HepG2 (cell line): ENCODE measurements around the gene PFN1. TPM values are rescaled to one million over a fixed set of nuclear protein-coding genes. Genes with fewer than 3 reads are reported as not detected.
A peak's percentile ranks its signal among the peaks of the same experiment; 100 is the strongest.

ENCODE experiments used
- ATF1 ChIP-seq: IDR thresholded peaks from 2 replicates; pipeline ENCODE4 v1.6.1; 2016; ENCODE audit warnings: mild to moderate bottlenecking, control low read depth
- ATF6 ChIP-seq: sonication (generic); formaldehyde crosslinking; conservative IDR thresholded peaks from 2 replicates; pipeline ENCODE4 v1.4.0; 2020; ENCODE audit warnings: missing genetic modification reagents
- ATF7-NPFF ChIP-seq: sonication (generic); formaldehyde crosslinking; IDR thresholded peaks from 2 replicates; pipeline ENCODE4 v1.8.1; 2023; ENCODE audit warnings: mild to moderate bottlenecking, low read depth, missing genetic modification reagents, moderate library complexity
- GFI1 ChIP-seq: sonication (generic); formaldehyde crosslinking; IDR thresholded peaks from 2 replicates; pipeline ENCODE4 v1.5.0; 2020; ENCODE audit warnings: missing genetic modification reagents, mild to moderate bottlenecking, borderline replicate concordance
- HCFC1 ChIP-seq: fragments of 150-350 bp; IDR thresholded peaks from 2 replicates; pipeline ENCODE4 v1.6.1; 2014; ENCODE audit warnings: low read depth, low read length
- HOXD1 ChIP-seq: sonication (generic); formaldehyde crosslinking; IDR thresholded peaks from 2 replicates; pipeline ENCODE4 v1.5.0; 2020; ENCODE audit warnings: missing genetic modification reagents
- JARID2 ChIP-seq: sonication (generic); formaldehyde crosslinking; IDR thresholded peaks from 2 replicates; pipeline ENCODE4 v1.8.1; 2023; ENCODE audit warnings: missing genetic modification reagents, inconsistent platforms; ENCODE audit not compliant: insufficient replicate concordance
- MATR3 ChIP-seq: sonication (generic); formaldehyde crosslinking; IDR thresholded peaks from 2 replicates; pipeline ENCODE4 v1.4.0; 2020; ENCODE audit warnings: missing genetic modification reagents
- PAXIP1 ChIP-seq: sonication (generic); formaldehyde crosslinking; conservative IDR thresholded peaks from 2 replicates; pipeline ENCODE4 v1.4.0; 2020; ENCODE audit warnings: mild to moderate bottlenecking, missing genetic modification reagents, moderate library complexity
- PHF20 ChIP-seq: sonication (generic); formaldehyde crosslinking; IDR thresholded peaks from 2 replicates; pipeline ENCODE4 v1.5.0; 2020; ENCODE audit warnings: mild to moderate bottlenecking, missing genetic modification reagents
- RNF2 ChIP-seq: fragments of 450-650 bp; conservative IDR thresholded peaks from 2 replicates; pipeline ENCODE4 v1.6.1; 2016; ENCODE audit warnings: low read depth
- SALL2 ChIP-seq: sonication (generic); formaldehyde crosslinking; IDR thresholded peaks from 2 replicates; pipeline ENCODE4 v1.8.1; 2023; ENCODE audit warnings: mild to moderate bottlenecking, missing genetic modification reagents, inconsistent platforms
- SP5 ChIP-seq: IDR thresholded peaks from 2 replicates; pipeline ENCODE4 v1.6.1; 2016; ENCODE audit warnings: low read depth, borderline replicate concordance
- SUZ12 ChIP-seq: fragments of 150-350 bp; IDR thresholded peaks from 2 replicates; pipeline ENCODE4 v1.6.1; 2014; ENCODE audit warnings: low read depth, low read length
- TOPORS ChIP-seq: sonication (generic); formaldehyde crosslinking; IDR thresholded peaks from 2 replicates; pipeline ENCODE4 v1.8.0; 2023; ENCODE audit warnings: mild to moderate bottlenecking, missing genetic modification reagents
- TP53 ChIP-seq: sonication (generic); formaldehyde crosslinking; conservative IDR thresholded peaks from 2 replicates; pipeline ENCODE4 v1.4.0; 2020; ENCODE audit warnings: missing genetic modification reagents
- ZBTB8A ChIP-seq: sonication (generic); formaldehyde crosslinking; IDR thresholded peaks from 2 replicates; pipeline ENCODE4 v1.4.0; 2020; ENCODE audit warnings: mild to moderate bottlenecking, low read depth, missing genetic modification reagents, borderline replicate concordance
- ZNF20 ChIP-seq: sonication (generic); formaldehyde crosslinking; IDR thresholded peaks from 2 replicates; pipeline ENCODE4 v1.4.0; 2020; ENCODE audit warnings: mild to moderate bottlenecking, moderate library complexity, missing genetic modification reagents
- ZNF225 ChIP-seq: sonication (generic); formaldehyde crosslinking; IDR thresholded peaks from 2 replicates; pipeline ENCODE4 v1.4.0; 2020; ENCODE audit warnings: mild to moderate bottlenecking, missing genetic modification reagents
- ZNF274 ChIP-seq: sonication (generic); formaldehyde crosslinking; IDR thresholded peaks from 2 replicates; pipeline ENCODE4 v1.5.1; 2020; ENCODE audit warnings: mild to moderate bottlenecking, missing genetic modification reagents
- ZNF350 ChIP-seq: sonication (generic); formaldehyde crosslinking; IDR thresholded peaks from 2 replicates; pipeline ENCODE4 v1.4.0; 2020; ENCODE audit warnings: mild to moderate bottlenecking, low read depth, missing genetic modification reagents, borderline replicate concordance
- ZNF501 ChIP-seq: sonication (generic); formaldehyde crosslinking; IDR thresholded peaks from 2 replicates; pipeline ENCODE4 v1.5.1; 2020; ENCODE audit warnings: mild to moderate bottlenecking, moderate library complexity, missing genetic modification reagents
- ZNF598 ChIP-seq: sonication (generic); formaldehyde crosslinking; IDR thresholded peaks from 2 replicates; pipeline ENCODE4 v1.5.1; 2020; ENCODE audit warnings: mild to moderate bottlenecking, missing genetic modification reagents, borderline replicate concordance
- ZNF747 ChIP-seq: sonication (generic); formaldehyde crosslinking; IDR thresholded peaks from 2 replicates; pipeline ENCODE4 v1.8.1; 2023; ENCODE audit warnings: missing genetic modification reagents, mild to moderate bottlenecking, borderline replicate concordance
- ZSCAN25 ChIP-seq: sonication (generic); formaldehyde crosslinking; IDR thresholded peaks from 2 replicates; pipeline ENCODE4 v1.8.0; 2022; ENCODE audit warnings: mild to moderate bottlenecking, missing genetic modification reagents
- ZSCAN29 ChIP-seq: sonication (generic); formaldehyde crosslinking; conservative IDR thresholded peaks from 2 replicates; pipeline ENCODE4 v1.4.0; 2020; ENCODE audit warnings: mild to moderate bottlenecking, missing genetic modification reagents
- polyA plus RNA-seq, 8 experiments: library from polyadenylated mRNA; depleted of rRNA in 3 of 8; stranded (reverse) in 7 of 8; unstranded in 1 of 8; fragments of >200 nt; fragmentation: Illumina TruSeq in 4 of 8; extraction: Trizol in 4 of 8; gene quantifications; 2 replicates each; pipeline versions ENCODE4 v1.2.1 to v1.2.3, GENCODE V29; 2011 to 2016; ENCODE audit warnings: low read depth in 4 of 8, missing spikeins in 1 of 8, mixed read lengths in 1 of 8; ENCODE audit not compliant: insufficient read depth in 1 of 8
- total RNA-seq, 5 experiments: library from RNA; depleted of rRNA; stranded (reverse); fragments of >200 nt; fragmentation: Illumina TruSeq; extraction: Trizol; gene quantifications; 2 replicates each; pipeline ENCODE4 v1.2.3, GENCODE V29; 2016; ENCODE audit warnings: low read depth in 1 of 5

PFN1 gene
- total and polyA plus RNA-seq, 2 of the 13 experiments (the other 11 are each of a cell fraction or from before 2014, with no cell fraction given) = 494 to 613 TPM

- TF ChIP-seq ZNF350 (CRISPR knock-in tag) (0 out of 2 replicates have a peak, but pooled peaks have one; percentile 17), SUZ12 (no peak), HCFC1 (no peak), ZSCAN29 (CRISPR knock-in tag) (0 out of 2 replicates have a peak, but pooled peaks have one; percentile 23), ZNF20 (no peak), TP53 (CRISPR knock-in tag) (no peak), SALL2 (CRISPR knock-in tag) (0 out of 2 replicates have a peak, but pooled peaks have one; percentile 34), ZSCAN25 (CRISPR knock-in tag) (peak; percentile 57; the same call in 1 of the 2 replicates), ZBTB8A (CRISPR knock-in tag) (no peak), ATF1 (no peak), ATF6 (CRISPR knock-in tag) (no peak), ZNF274 (CRISPR knock-in tag) (peak; percentile 67; the same call in 1 of the 2 replicates), SP5 (CRISPR knock-in tag) (no peak), ATF7-NPFF (CRISPR knock-in tag) (0 out of 2 replicates have a peak, but pooled peaks have one; percentile 45), TOPORS (CRISPR knock-in tag) (0 out of 2 replicates have a peak, but pooled peaks have one; percentile 10), RNF2 (no peak), HOXD1 (CRISPR knock-in tag) (no peak), ZNF225 (CRISPR knock-in tag) (no peak), PAXIP1 (CRISPR knock-in tag) (no peak), ZNF501 (CRISPR knock-in tag) (0 out of 2 replicates have a peak, but pooled peaks have one; percentile 39), GFI1 (CRISPR knock-in tag) (no peak), MATR3 (CRISPR knock-in tag) (no peak), PHF20 (CRISPR knock-in tag) (peak; percentile 6; the same call in 1 of the 2 replicates), ZNF747 (CRISPR knock-in tag) (0 out of 2 replicates have a peak, but pooled peaks have one; percentile 38), JARID2 (CRISPR knock-in tag) (no peak), ZNF598 (peak; percentile 48; the same call in 1 of the 2 replicates)
Measured at GRCh38 chr17:4940555-4941318, 7.6 kb downstream of the PFN1 start (continued).
